HEK293T (cell line): ENCODE data around the gene CFTR.

Experiments used
- CTCF ChIA-PET: fragments of 350-600 bp; formaldehyde crosslinking; extraction: SDS; loops from one replicate; lab custom pipeline; 2021; ENCODE audit warnings: antibody characterized with exemption, inconsistent platforms; lab: Yijun Ruan, JAX
- POLR2A ChIA-PET: fragments of 350-600 bp; formaldehyde crosslinking; extraction: SDS; loops from one replicate; lab custom pipeline; 2020; ENCODE audit warnings: antibody characterized with exemption, inconsistent platforms; lab: Yijun Ruan, JAX
- DNase-seq: peaks from one replicate; pipeline ENCODE4 v3.0.0; 2012; ENCODE audit warnings: mixed read lengths; ENCODE audit errors: extremely low spot score
- ARNT ChIP-seq: fragments of 450-650 bp; IDR thresholded peaks from 2 replicates; pipeline ENCODE4 v1.6.1; 2017; ENCODE audit warnings: mild to moderate bottlenecking
- BHLHE40 ChIP-seq: fragments of 450-650 bp; IDR thresholded peaks from 2 replicates; pipeline ENCODE4 v1.6.1; 2016; ENCODE audit warnings: mild to moderate bottlenecking, moderate library complexity, borderline replicate concordance
- CTBP1 ChIP-seq: fragments of 450-650 bp; IDR thresholded peaks from 2 replicates; pipeline ENCODE4 v1.6.1; 2016; ENCODE audit warnings: borderline replicate concordance
- ELF4 ChIP-seq: fragments of 450-650 bp; IDR thresholded peaks from 2 replicates; pipeline ENCODE4 v1.6.1; 2017; ENCODE audit warnings: antibody characterized with exemption
- FOXA1 ChIP-seq: fragments of 450-650 bp; IDR thresholded peaks from 2 replicates; pipeline ENCODE4 v1.6.1; 2016; ENCODE audit warnings: mild to moderate bottlenecking
- FOXK2 ChIP-seq: fragments of 450-650 bp; IDR thresholded peaks from 2 replicates; pipeline ENCODE4 v1.6.1; 2016; ENCODE audit warnings: mild to moderate bottlenecking
- FOXM1 ChIP-seq: fragments of 450-650 bp; IDR thresholded peaks from 2 replicates; pipeline ENCODE4 v1.6.1; 2017; ENCODE audit warnings: mild to moderate bottlenecking, borderline replicate concordance
- HDGF ChIP-seq: fragments of 450-650 bp; IDR thresholded peaks from 2 replicates; pipeline ENCODE4 v1.6.1; 2017; ENCODE audit warnings: antibody characterized with exemption, borderline replicate concordance
- L3MBTL2 ChIP-seq: fragments of 450-650 bp; conservative IDR thresholded peaks from 2 replicates; pipeline ENCODE4 v1.6.1; 2016; ENCODE audit warnings: mild to moderate bottlenecking
- LEF1 ChIP-seq: fragments of 450-650 bp; IDR thresholded peaks from 2 replicates; pipeline ENCODE4 v1.6.1; 2017; ENCODE audit warnings: mild to moderate bottlenecking, borderline replicate concordance
- NFRKB ChIP-seq: fragments of 450-650 bp; IDR thresholded peaks from 2 replicates; pipeline ENCODE4 v1.6.1; 2016; ENCODE audit warnings: mild to moderate bottlenecking, moderate library complexity
- PKNOX1 ChIP-seq: fragments of 450-650 bp; IDR thresholded peaks from 2 replicates; pipeline ENCODE4 v1.6.1; 2016
- SP1 ChIP-seq: fragments of 450-650 bp; IDR thresholded peaks from 2 replicates; pipeline ENCODE4 v1.6.1; 2017
- SUZ12 ChIP-seq: fragments of 450-650 bp; IDR thresholded peaks from 2 replicates; pipeline ENCODE4 v1.6.1; 2016; ENCODE audit warnings: mild to moderate bottlenecking
- TARDBP ChIP-seq: fragments of 450-650 bp; IDR thresholded peaks from 2 replicates; pipeline ENCODE4 v1.6.1; 2016
- ZNF384 ChIP-seq: fragments of 450-650 bp; IDR thresholded peaks from 2 replicates; pipeline ENCODE4 v1.6.1; 2016

CFTR gene

GRCh38 chr7:117555260-117555659, 75.4 kb downstream of the CFTR start:
- ChIA-PET CTCF (no interaction called here), POLR2A (no interaction called here)
- DNase-seq, result no peak
- TF ChIP-seq CTBP1 (no peak), TARDBP (no peak), BHLHE40 (no peak), L3MBTL2 (no peak), ZNF384 (no peak), FOXM1 (no peak), ARNT (no peak), FOXA1 (no peak), PKNOX1 (no peak), FOXK2 (no peak), SP1 (no peak), ELF4 (no peak), HDGF (no peak), LEF1 (no peak), NFRKB (no peak), SUZ12 (no peak)

DNA sequence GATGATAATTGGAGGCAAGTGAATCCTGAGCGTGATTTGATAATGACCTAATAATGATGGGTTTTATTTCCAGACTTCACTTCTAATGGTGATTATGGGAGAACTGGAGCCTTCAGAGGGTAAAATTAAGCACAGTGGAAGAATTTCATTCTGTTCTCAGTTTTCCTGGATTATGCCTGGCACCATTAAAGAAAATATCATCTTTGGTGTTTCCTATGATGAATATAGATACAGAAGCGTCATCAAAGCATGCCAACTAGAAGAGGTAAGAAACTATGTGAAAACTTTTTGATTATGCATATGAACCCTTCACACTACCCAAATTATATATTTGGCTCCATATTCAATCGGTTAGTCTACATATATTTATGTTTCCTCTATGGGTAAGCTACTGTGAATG, 79.6 kb downstream of the CFTR start:
- CTCF ChIA-PET, result no interaction called here
- POLR2A ChIA-PET, result no interaction called here
- TF ChIP-seq NFRKB (no peak), ARNT (no peak), BHLHE40 (no peak), ELF4 (no peak), LEF1 (no peak), CTBP1 (no peak), PKNOX1 (no peak), L3MBTL2 (no peak), HDGF (no peak)

DNA sequence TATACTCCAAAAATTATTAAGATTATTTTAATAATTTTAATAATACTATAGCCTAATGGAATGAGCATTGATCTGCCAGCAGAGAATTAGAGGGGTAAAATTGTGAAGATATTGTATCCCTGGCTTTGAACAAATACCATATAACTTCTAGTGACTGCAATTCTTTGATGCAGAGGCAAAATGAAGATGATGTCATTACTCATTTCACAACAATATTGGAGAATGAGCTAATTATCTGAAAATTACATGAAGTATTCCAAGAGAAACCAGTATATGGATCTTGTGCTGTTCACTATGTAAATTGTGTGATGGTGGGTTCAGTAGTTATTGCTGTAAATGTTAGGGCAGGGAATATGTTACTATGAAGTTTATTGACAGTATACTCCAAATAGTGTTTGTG, 80.2 kb downstream of the CFTR start:
- no peak for DNase-seq
- TF ChIP-seq TARDBP (no peak), NFRKB (no peak), SUZ12 (no peak), FOXM1 (no peak), SP1 (no peak), BHLHE40 (no peak), FOXA1 (no peak), ARNT (no peak), HDGF (no peak), CTBP1 (no peak), ZNF384 (no peak), ELF4 (no peak), FOXK2 (no peak), LEF1 (no peak), L3MBTL2 (no peak)
- CTCF ChIA-PET, result no interaction called here
- POLR2A ChIA-PET, result no interaction called here

More for the DNA sequence above, 79.6 kb downstream of the CFTR start:
- DNase-seq, result no peak

GRCh38 chr7:117562759-117563158, 82.9 kb downstream of the CFTR start:
- DNase-seq, result no peak
- ChIA-PET POLR2A (no interaction called here), CTCF (no interaction called here)
- TF ChIP-seq FOXA1, result no peak
- no peak for TF ChIP-seq TARDBP
- no peak for TF ChIP-seq BHLHE40
- TF ChIP-seq ELF4, result no peak
- TF ChIP-seq FOXM1, result no peak
- TF ChIP-seq HDGF, result no peak
- no peak for TF ChIP-seq ZNF384
- no peak for TF ChIP-seq FOXK2

DNA sequence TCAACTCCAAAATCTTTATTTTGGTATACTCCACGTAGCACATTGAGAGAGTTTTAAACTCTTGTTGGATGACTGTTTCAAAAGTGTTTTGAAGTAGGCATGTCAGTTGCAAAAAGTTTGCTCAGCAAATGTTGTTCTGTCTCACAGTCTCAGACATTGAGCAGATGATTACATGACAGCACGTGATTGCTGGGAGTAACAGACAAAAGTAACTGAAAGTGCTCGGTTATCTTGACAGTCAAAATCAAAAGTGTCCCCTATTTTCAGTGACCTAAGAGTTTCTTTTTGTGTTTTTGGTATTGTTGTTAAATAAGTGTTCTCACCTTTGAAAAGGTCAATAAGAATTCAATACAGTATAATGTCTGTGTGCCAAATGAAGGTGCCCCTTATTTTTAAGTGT, 84.3 kb downstream of the CFTR start:
- DNase-seq, result no peak
- TF ChIP-seq HDGF (no peak), SUZ12 (no peak), FOXA1 (no peak), ARNT (no peak), NFRKB (no peak), ZNF384 (no peak), PKNOX1 (no peak), FOXM1 (no peak), BHLHE40 (no peak), L3MBTL2 (no peak), LEF1 (no peak), CTBP1 (no peak), SP1 (no peak), TARDBP (no peak), ELF4 (no peak), FOXK2 (no peak)
- ChIA-PET POLR2A (no interaction called here), CTCF (no interaction called here)

DNA sequence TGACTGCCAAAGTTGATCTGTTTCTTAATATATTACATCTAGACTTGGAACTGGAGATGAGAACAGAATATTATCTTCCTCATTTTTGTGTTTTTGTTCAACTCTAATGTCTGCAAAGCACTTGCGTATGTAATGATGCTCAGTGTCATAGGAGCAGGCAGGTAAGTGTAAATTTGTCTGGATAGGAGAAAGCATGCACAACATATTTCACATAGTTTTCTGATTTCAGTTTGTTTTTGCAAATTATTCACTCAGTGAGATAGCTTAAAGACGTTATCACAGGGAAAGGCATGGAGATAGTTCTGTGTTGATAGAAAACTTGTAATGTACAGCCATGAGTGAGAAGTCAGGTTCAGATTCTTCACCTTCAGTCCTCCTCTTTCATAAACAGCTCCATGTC, 84.8 kb downstream of the CFTR start:
- CTCF ChIA-PET, result no interaction called here
- TF ChIP-seq TARDBP (no peak), L3MBTL2 (no peak), FOXA1 (no peak), FOXK2 (no peak), SP1 (no peak), SUZ12 (no peak), ELF4 (no peak), CTBP1 (no peak), ZNF384 (no peak), LEF1 (no peak), PKNOX1 (no peak), BHLHE40 (no peak)
- POLR2A ChIA-PET, result no interaction called here
- DNase-seq, result no peak
